Motor neuron (in vitro differentiated cells): ENCODE data around the gene ANXA8L1. TPM values are rescaled to one million over a fixed set of nuclear protein-coding genes. Genes with fewer than 3 reads are reported as not detected.
"Not testable (repeated sequence)": the region's sequence is repeated elsewhere in the genome, so short reads cannot be mapped to it uniquely, and the experiment has no call there.

Experiments used
- ATAC-seq, 8 experiments: fragments of 200-7000 bp; cut with Tn5 transposase; replicated peaks in 6 of 8; 2 replicates each; pipeline ENCODE4 v1.8.0; 2021; ENCODE audit warnings: mild to moderate bottlenecking in 8 of 8, moderate library complexity in 8 of 8
- H3K27ac ChIP-seq, 2 donors: fragments of 250-450 bp; sonication (Bioruptor Pico); 2 replicates each; pipeline ENCODE4 v1.9.0; 2021; ENCODE audit warnings: antibody characterized with exemption in 2 of 2, mild to moderate bottlenecking in 2 of 2, moderate library complexity in 1 of 2
- H3K4me1 ChIP-seq, 2 donors: fragments of 250-450 bp; sonication (Bioruptor Pico); replicated peaks in 1 of 2; 2 replicates each; pipeline ENCODE4 v1.6.1; 2021; ENCODE audit warnings: antibody characterized with exemption in 2 of 2, mild to moderate bottlenecking in 2 of 2, moderate library complexity in 1 of 2
- H3K4me3 ChIP-seq, 5 donors: fragments of 250-450 bp; sonication (Bioruptor Pico); 2 replicates each; pipeline ENCODE4 v1.9.0; 2021; ENCODE audit warnings: antibody characterized with exemption in 5 of 5, mild to moderate bottlenecking in 5 of 5, moderate library complexity in 4 of 5
- WGBS, 10 experiments: fragments of 450-650 bp; shearing (Covaris generic); methylation state at CpG; one replicate each; pipeline ENCODE4 v1.0.0; 2022; 5-methylcytosine and 5-hydroxymethylcytosine counted together
- in situ Hi-C, 9 experiments: fragments of 400-800 bp; cut with MboI; loops; one replicate each; pipeline ENCODE4 v1.15.0; 2021; ENCODE audit warnings: low sequenced_read_pairs in 9 of 9, low pct_unique_long_range_greater_than_20kb in 2 of 9; ENCODE audit not compliant: unreplicated experiment in 9 of 9
- total RNA-seq, 8 experiments: library from RNA; unstranded; fragments of 300-600 nt; gene quantifications; 2 replicates each; pipeline versions ENCODE4 v1.2.3 to v1.2.4, GENCODE V29; 2022

Gene ANXA8L1
- total RNA-seq, 8 experiments from 2014 or later: 0.14 to 1.4 (median 0.76) TPM; not detected in 5

GRCh38 chr10:46377651-46378050 is 2.1 kb downstream of the ANXA8L1 start:
- no CpG with 5 or more reads among the region's 4 CpGs for WGBS, 10 experiments
- in situ Hi-C loops, H3K4me1 ChIP-seq, H3K27ac ChIP-seq, H3K4me3 ChIP-seq: not testable (repeated sequence)
- ATAC-seq: peak in 5 of 8 experiments; percentile 7 to 91 (median 66)

- in situ Hi-C loops, H3K4me3 ChIP-seq, H3K4me1 ChIP-seq, H3K27ac ChIP-seq: not testable (repeated sequence)
- WGBS, 10 experiments: no CpG with 5 or more reads among the region's 8 CpGs
- ATAC-seq: peak in 6 of 8 experiments; percentile 37 to 65 (median 57)
Observed at GRCh38 chr10:46378108-46378507, 2.5 kb downstream of the ANXA8L1 start.

- WGBS, 10 experiments: no CpG with 5 or more reads among the region's 5 CpGs
- H3K4me3 ChIP-seq, H3K27ac ChIP-seq, H3K4me1 ChIP-seq, in situ Hi-C loops: not testable (repeated sequence)
- ATAC-seq: peak in 3 of 8 experiments; percentile 31 to 50 (median 46)
Observed at GRCh38 chr10:46379233-46379848, 3.8 kb downstream of the ANXA8L1 start.

- no CpG with 5 or more reads among the region's 7 CpGs for WGBS, 10 experiments
- ATAC-seq: peak in 3 of 8 experiments; percentile 66 to 78 (median 72)
- H3K4me1 ChIP-seq, H3K27ac ChIP-seq, in situ Hi-C loops, H3K4me3 ChIP-seq: not testable (repeated sequence)
Observed at GRCh38 chr10:46385858-46386257, 10.3 kb downstream of the ANXA8L1 start.

- H3K4me3 ChIP-seq, in situ Hi-C loops, ATAC-seq, H3K4me1 ChIP-seq, H3K27ac ChIP-seq: not testable (repeated sequence)
- no CpG with 5 or more reads among the region's 4 CpGs for WGBS, 10 experiments
Observed at GRCh38 chr10:46386694-46387093, 11.1 kb downstream of the ANXA8L1 start.

- H3K27ac ChIP-seq, H3K4me3 ChIP-seq, in situ Hi-C loops, H3K4me1 ChIP-seq: not testable (repeated sequence)
- peak in 1 of 8 experiments; percentile 47 for ATAC-seq
- WGBS, 10 experiments: no CpG with 5 or more reads among the region's 11 CpGs
Observed at GRCh38 chr10:46387309-46387902, 11.8 kb downstream of the ANXA8L1 start.

GRCh38 chr10:46391422-46391821 is 15.8 kb downstream of the ANXA8L1 start:
- ATAC-seq, H3K4me1 ChIP-seq, H3K27ac ChIP-seq, in situ Hi-C loops, H3K4me3 ChIP-seq: not testable (repeated sequence)
- WGBS, 10 experiments: no CpG with 5 or more reads among the region's 6 CpGs

GRCh38 chr10:46396441-46397279 is 21.1 kb downstream of the ANXA8L1 start:
- H3K4me3 ChIP-seq, H3K27ac ChIP-seq, H3K4me1 ChIP-seq, in situ Hi-C loops: not testable (repeated sequence)
- no CpG with 5 or more reads among the region's 8 CpGs for WGBS, 10 experiments
- ATAC-seq: peak in 2 of 8 experiments; percentile 8 to 24

- H3K27ac ChIP-seq, in situ Hi-C loops, H3K4me3 ChIP-seq, H3K4me1 ChIP-seq: not testable (repeated sequence)
- ATAC-seq: peak in 4 of 8 experiments; percentile 20 to 42 (median 31)
- WGBS, 10 experiments: no CpG with 5 or more reads among the region's 14 CpGs
Observed at GRCh38 chr10:46397767-46398166, 22.2 kb downstream of the ANXA8L1 start.

- 0% methylated on average over 1 of the region's 35 CpGs; no CpG with 5 or more reads in 9 of the 10 experiments for WGBS, 10 experiments
- H3K4me1 ChIP-seq, H3K27ac ChIP-seq, in situ Hi-C loops: not testable (repeated sequence)
- H3K4me3 ChIP-seq: peak overlapping the region in 1 of 5 donors; percentile 23
- peak; percentile 75 to 97 (median 94) for ATAC-seq
Observed at GRCh38 chr10:46398212-46398886, 22.8 kb downstream of the ANXA8L1 start.

- in situ Hi-C loops, H3K27ac ChIP-seq, H3K4me3 ChIP-seq, H3K4me1 ChIP-seq: not testable (repeated sequence)
- 86% methylated on average over 1 of the region's 3 CpGs; no CpG with 5 or more reads in 9 of the 10 experiments for WGBS, 10 experiments
- ATAC-seq: peak in 2 of 8 experiments; percentile 28 to 59
Observed at GRCh38 chr10:46409556-46409955, 34.0 kb downstream of the ANXA8L1 start.

- ATAC-seq: peak in 1 of 8 experiments; percentile 95
- H3K4me3 ChIP-seq, H3K4me1 ChIP-seq, in situ Hi-C loops, H3K27ac ChIP-seq: not testable (repeated sequence)
Observed at GRCh38 chr10:46411123-46411522, 35.5 kb downstream of the ANXA8L1 start.

GRCh38 chr10:46412665-46413064 is 37.1 kb downstream of the ANXA8L1 start:
- ATAC-seq, in situ Hi-C loops: not testable (repeated sequence)
- WGBS, 10 experiments: no CpG with 5 or more reads among the region's 5 CpGs

More at GRCh38 chr10:46412665-46413064, 37.1 kb downstream of the ANXA8L1 start:
- not testable (repeated sequence) for H3K27ac ChIP-seq, H3K4me1 ChIP-seq, H3K4me3 ChIP-seq
